Measurements from ENCODE around the gene CEACAM4. TPM values are rescaled to one million over a fixed set of nuclear protein-coding genes. Genes with fewer than 3 reads are reported as not detected.

Gene CEACAM4
- total RNA-seq, 1 experiment from 2014 or later: not detected

- Histone ChIP-seq H3K4me3 (ENCODE audit: low read depth, low read length, poor library complexity, severe bottlenecking) (no peak overlapping the region), H3K4me1 (ENCODE audit: insufficient read depth, low read length, poor library complexity, severe bottlenecking) (no peaks in the 10 kb centered on the region), H3K27me3 (replicated peaks; ENCODE audit: insufficient read depth, low read depth, low read length, poor library complexity) (no peaks in the 10 kb centered on the region), H3K27ac (ENCODE audit: low read depth, low read length, poor library complexity, severe bottlenecking) (no peak overlapping the region), H3K36me3 (ENCODE audit: insufficient read depth, low read length, poor library complexity, severe bottlenecking) (no peaks in the 10 kb centered on the region), H3K9me3 (ENCODE audit: low read depth, low read length, poor library complexity, severe bottlenecking) (no peaks in the 10 kb centered on the region)
- DNase-seq (ENCODE audit: low spot score): no peak
- intact Hi-C loops (cut with micrococcal nuclease; ENCODE audit: unreplicated experiment): no loop called here
- no TSS peak for BruUV-seq (replicated peaks)
- ChIA-PET CTCF (no interaction called here), POLR2A (ENCODE audit: low non-redundant PET) (no interaction called here)
- no peak for TF ChIP-seq CTCF (conservative IDR thresholded peaks at IDR 0.05; ENCODE audit: low read depth, low read length)
- TF ChIP-seq EZH2 (IDR thresholded peaks at IDR 0.05; ENCODE audit: borderline replicate concordance, low read depth, low read length, poor library complexity, severe bottlenecking): no peak
Measured at GRCh38 chr19:41578886-41579285, 48.0 kb downstream of the CEACAM4 start.

GRCh38 chr19:41577833-41578232 lies 49.0 kb downstream of the CEACAM4 start:
- Histone ChIP-seq H3K27me3 (replicated peaks; ENCODE audit: insufficient read depth, low read depth, low read length, poor library complexity) (no peaks in the 10 kb centered on the region), H3K9me3 (ENCODE audit: low read depth, low read length, poor library complexity, severe bottlenecking) (no peaks in the 10 kb centered on the region), H3K36me3 (ENCODE audit: insufficient read depth, low read length, poor library complexity, severe bottlenecking) (no peaks in the 10 kb centered on the region), H3K4me1 (ENCODE audit: insufficient read depth, low read length, poor library complexity, severe bottlenecking) (no peaks in the 10 kb centered on the region), H3K27ac (ENCODE audit: low read depth, low read length, poor library complexity, severe bottlenecking) (no peak overlapping the region), H3K4me3 (ENCODE audit: low read depth, low read length, poor library complexity, severe bottlenecking) (no peak overlapping the region)
- ChIA-PET CTCF (no interaction called here), POLR2A (ENCODE audit: low non-redundant PET) (no interaction called here)
- no TSS peak for BruUV-seq (replicated peaks)
- intact Hi-C loops (cut with micrococcal nuclease; ENCODE audit: unreplicated experiment): no loop called here
- no peak for DNase-seq (ENCODE audit: low spot score)
- TF ChIP-seq CTCF (conservative IDR thresholded peaks at IDR 0.05; ENCODE audit: low read depth, low read length) (no peak), EZH2 (IDR thresholded peaks at IDR 0.05; ENCODE audit: borderline replicate concordance, low read depth, low read length, poor library complexity, severe bottlenecking) (no peak)

GRCh38 chr19:41577144-41577830 lies 49.6 kb downstream of the CEACAM4 start:
- DNase-seq (ENCODE audit: low spot score): no peak
- CTCF ChIA-PET: no interaction called here
- intact Hi-C loops (cut with micrococcal nuclease; ENCODE audit: unreplicated experiment): no loop called here

More at GRCh38 chr19:41577144-41577830, 49.6 kb downstream of the CEACAM4 start:
- no peaks in the 10 kb centered on the region for H3K9me3 ChIP-seq (ENCODE audit: low read depth, low read length, poor library complexity, severe bottlenecking)
- H3K4me1 ChIP-seq (ENCODE audit: insufficient read depth, low read length, poor library complexity, severe bottlenecking): no peaks in the 10 kb centered on the region
- no peaks in the 10 kb centered on the region for H3K27me3 ChIP-seq (replicated peaks; ENCODE audit: insufficient read depth, low read depth, low read length, poor library complexity)
- TF ChIP-seq CTCF (conservative IDR thresholded peaks at IDR 0.05; ENCODE audit: low read depth, low read length) (no peak), EZH2 (IDR thresholded peaks at IDR 0.05; ENCODE audit: borderline replicate concordance, low read depth, low read length, poor library complexity, severe bottlenecking) (no peak)
- no peak overlapping the region for H3K4me3 ChIP-seq (ENCODE audit: low read depth, low read length, poor library complexity, severe bottlenecking)
- POLR2A ChIA-PET (ENCODE audit: low non-redundant PET): no interaction called here
- no peaks in the 10 kb centered on the region for H3K36me3 ChIP-seq (ENCODE audit: insufficient read depth, low read length, poor library complexity, severe bottlenecking)
- H3K27ac ChIP-seq (ENCODE audit: low read depth, low read length, poor library complexity, severe bottlenecking): no peak overlapping the region
- BruUV-seq (replicated peaks): no TSS peak
